HepG2 (cell line): ENCODE measurements around the gene CHIC2. TPM values are rescaled to one million over a fixed set of nuclear protein-coding genes. Genes with fewer than 3 reads are reported as not detected.

Source experiments
- BHLHE40 ChIP-seq: IDR thresholded peaks from 2 replicates; pipeline ENCODE4 v1.6.1; 2011; ENCODE audit warnings: low read length, improper control_type of control experiment
- CTCF ChIP-seq: sonication (generic); formaldehyde crosslinking; IDR thresholded peaks from 2 replicates; pipeline ENCODE4 v1.5.0; 2020; ENCODE audit warnings: mild to moderate bottlenecking, missing genetic modification reagents, moderate library complexity
- HNF4A ChIP-seq: sonication (generic); formaldehyde crosslinking; IDR thresholded peaks from 2 replicates; pipeline ENCODE4 v1.4.0; 2020; ENCODE audit warnings: missing genetic modification reagents
- IRF2 ChIP-seq: IDR thresholded peaks from 2 replicates; pipeline ENCODE4 v1.6.1; 2018; ENCODE audit warnings: missing genetic modification reagents, missing compliant biosample characterization
- JDP2 ChIP-seq: sonication (generic); formaldehyde crosslinking; IDR thresholded peaks from 2 replicates; pipeline ENCODE4 v1.8.1; 2022; ENCODE audit warnings: missing genetic modification reagents, borderline replicate concordance
- KAT7 ChIP-seq: IDR thresholded peaks from 2 replicates; pipeline ENCODE4 v1.6.1; 2018; ENCODE audit warnings: borderline replicate concordance, missing compliant biosample characterization
- NBN ChIP-seq: fragments of 450-650 bp; conservative IDR thresholded peaks from 2 replicates; pipeline ENCODE4 v1.6.1; 2017
- RARA ChIP-seq: IDR thresholded peaks from 2 replicates; pipeline ENCODE4 v1.6.1; 2016; ENCODE audit warnings: missing genetic modification reagents, missing compliant biosample characterization
- SAP130 ChIP-seq: IDR thresholded peaks from 2 replicates; pipeline ENCODE4 v1.6.1; 2016; ENCODE audit warnings: low read depth
- SNAI1 ChIP-seq: sonication (generic); formaldehyde crosslinking; IDR thresholded peaks from 2 replicates; pipeline ENCODE4 v1.5.0; 2020; ENCODE audit warnings: mild to moderate bottlenecking, missing genetic modification reagents, borderline replicate concordance
- THAP8 ChIP-seq: sonication (generic); formaldehyde crosslinking; IDR thresholded peaks from 2 replicates; pipeline ENCODE4 v1.5.1; 2020; ENCODE audit warnings: missing genetic modification reagents, mild to moderate bottlenecking, borderline replicate concordance
- ZBTB33 ChIP-seq: sonication (generic); formaldehyde crosslinking; IDR thresholded peaks from 2 replicates; pipeline ENCODE4 v1.4.0; 2020; ENCODE audit warnings: missing genetic modification reagents
- ZNF121 ChIP-seq: sonication (generic); formaldehyde crosslinking; IDR thresholded peaks from 2 replicates; pipeline ENCODE4 v1.5.0; 2020; ENCODE audit warnings: mild to moderate bottlenecking, missing genetic modification reagents
- ZNF18 ChIP-seq: sonication (generic); formaldehyde crosslinking; IDR thresholded peaks from 2 replicates; pipeline ENCODE4 v1.8.0; 2022; ENCODE audit warnings: mild to moderate bottlenecking, missing genetic modification reagents; ENCODE audit not compliant: insufficient replicate concordance
- ZNF317 ChIP-seq: sonication (generic); formaldehyde crosslinking; IDR thresholded peaks from 2 replicates; pipeline ENCODE4 v1.5.0; 2020; ENCODE audit warnings: mild to moderate bottlenecking, missing genetic modification reagents
- ZNF337 ChIP-seq: sonication (generic); formaldehyde crosslinking; IDR thresholded peaks from 2 replicates; pipeline ENCODE4 v1.5.1; 2020; ENCODE audit warnings: missing genetic modification reagents, low read depth, mild to moderate bottlenecking, borderline replicate concordance
- ZNF687 ChIP-seq: sonication (generic); formaldehyde crosslinking; IDR thresholded peaks from 2 replicates; pipeline ENCODE4 v1.5.1; 2020; ENCODE audit warnings: mild to moderate bottlenecking, missing genetic modification reagents, moderate library complexity
- polyA plus RNA-seq, 8 experiments: library from polyadenylated mRNA; depleted of rRNA in 3 of 8; stranded (reverse) in 7 of 8; unstranded in 1 of 8; fragments of >200 nt; fragmentation: Illumina TruSeq in 4 of 8; extraction: Trizol in 4 of 8; gene quantifications; 2 replicates each; pipeline versions ENCODE4 v1.2.1 to v1.2.3, GENCODE V29; 2011 to 2016; ENCODE audit warnings: low read depth in 4 of 8, missing spikeins in 1 of 8, mixed read lengths in 1 of 8; ENCODE audit not compliant: insufficient read depth in 1 of 8
- total RNA-seq, 5 experiments: library from RNA; depleted of rRNA; stranded (reverse); fragments of >200 nt; fragmentation: Illumina TruSeq; extraction: Trizol; gene quantifications; 2 replicates each; pipeline ENCODE4 v1.2.3, GENCODE V29; 2016; ENCODE audit warnings: low read depth in 1 of 5

Gene CHIC2
- total and polyA plus RNA-seq, 2 of the 13 experiments (the other 11 are each of a cell fraction or from before 2014, with no cell fraction given) = 10.0 to 17.2 TPM

GRCh38 chr4:54090804-54091623, 26.6 kb upstream of the CHIC2 start (continued):
- TF ChIP-seq ZNF18 (CRISPR knock-in tag) (peak; percentile 63), SNAI1 (CRISPR knock-in tag) (no peak), NBN (no peak), RARA (CRISPR knock-in tag) (0 out of 2 replicates have a peak, but pooled peaks have one; percentile 9), HNF4A (CRISPR knock-in tag) (peak; percentile 46; the same call in 1 of the 2 replicates), ZNF687 (CRISPR knock-in tag) (peak; percentile 57; the same call in 1 of the 2 replicates), THAP8 (0 out of 2 replicates have a peak, but pooled peaks have one; percentile 57), ZNF121 (CRISPR knock-in tag) (peak; percentile 18; the same call in 1 of the 2 replicates), JDP2 (CRISPR knock-in tag) (no peak), SAP130 (CRISPR knock-in tag) (peak; percentile 32; the same call in 1 of the 2 replicates), IRF2 (peak; percentile 4; the same call in 1 of the 2 replicates), KAT7 (CRISPR knock-in tag) (no peak), CTCF (CRISPR knock-in tag) (0 out of 2 replicates have a peak, but pooled peaks have one; percentile 3), ZNF317 (CRISPR knock-in tag) (0 out of 2 replicates have a peak, but pooled peaks have one; percentile 47), ZNF337 (CRISPR knock-in tag) (peak; percentile 78; the same call in 1 of the 2 replicates), BHLHE40 (peak; percentile 40; the same call in 1 of the 2 replicates), ZBTB33 (CRISPR knock-in tag) (no peak)
